Right lobe of liver (tissue), 6 donors: ENCODE measurements around the gene GHR. TPM values are rescaled to one million over a fixed set of nuclear protein-coding genes. Genes with fewer than 3 reads are reported as not detected.

ENCODE experiments used
- ATAC-seq, 4 donors: fragments of 200-7000 bp; cut with Tn5 transposase; one replicate each; pipeline ENCODE4 v1.9.1; 2020; ENCODE audit warnings: mild to moderate bottlenecking in 4 of 4, moderate library complexity in 4 of 4
- DNase-seq, 3 donors: peaks; one replicate each; pipeline ENCODE4 v3.0.0-alpha.2; 2020
- H3K27ac ChIP-seq, 3 donors: fragments of 200-600 bp; one replicate each; pipeline ENCODE4 v1.8.0; 2022
- H3K27me3 ChIP-seq, 2 donors: fragments of 200-600 bp; one replicate each; pipeline ENCODE4 v1.8.0; 2022
- H3K36me3 ChIP-seq, 4 donors: fragments of 200-600 bp; sonication (generic) in 1 of 4; one replicate each; pipeline versions ENCODE4 v1.5.1 to v1.8.0; 2017 to 2022; ENCODE audit warnings: control low read depth in 1 of 4
- H3K4me1 ChIP-seq, 4 donors: fragments of 200-600 bp; sonication (generic) in 1 of 4; one replicate each; pipeline versions ENCODE4 v1.5.1 to v1.8.0; 2017 to 2022; ENCODE audit warnings: control low read depth in 1 of 4
- H3K4me3 ChIP-seq, 3 donors: fragments of 200-600 bp; one replicate each; pipeline ENCODE4 v1.8.0; 2022
- H3K9me3 ChIP-seq, 4 donors: fragments of 200-600 bp; sonication (generic) in 1 of 4; one replicate each; pipeline versions ENCODE4 v1.5.1 to v1.8.0; 2017 to 2022; ENCODE audit warnings: control low read depth in 1 of 4
- CTCF ChIP-seq, 4 donors: fragments of 200-600 bp in 3 of 4; fragments of 450-650 bp in 1 of 4; IDR thresholded peaks; one replicate each; pipeline versions ENCODE4 v1.5.1 to v1.8.0; 2016 to 2022; ENCODE audit warnings: antibody characterized with exemption in 4 of 4, mild to moderate bottlenecking in 2 of 4
- POLR2A ChIP-seq: fragments of 450-650 bp; IDR thresholded peaks from one replicate; pipeline ENCODE4 v1.6.1; 2017; ENCODE audit warnings: antibody characterized with exemption, mild to moderate bottlenecking
- WGBS: methylation state at CpG from one replicate; pipeline ENCODE4 v1.1.6; 2018; ENCODE audit warnings: low coverage, low lambda C conversion rate; ENCODE audit not compliant: insufficient coverage; ENCODE audit errors: missing lambda C conversion rate; 5-methylcytosine and 5-hydroxymethylcytosine counted together
- intact Hi-C, 2 donors: fragments of 100-400 bp; cut with DNase I; formaldehyde crosslinking; loops; one replicate each; pipeline versions ENCODE4 v1.11.2 to v1.14.1; 2022
- total RNA-seq, 6 experiments: library from RNA; depleted of rRNA in 2 of 6; stranded (reverse); fragments of >200 nt in 2 of 6; fragmentation: NEBNext Ultra II Directional in 3 of 6; extraction: Animal tissue kit (Norgen Biotek cat#: 25700) in 3 of 6; gene quantifications; one replicate each; pipeline versions ENCODE4 v1.1.0 to v1.2.4, GENCODE V29; 2016 to 2023
- donor health status: DM: no; HTN: yes; CAD: no.
- donor health status: DM: no; HTN: no; CAD: no.
- donor health status: DM: no; HTN: no; CAD: no.
- donor health status: DM: no; HTN: yes; CAD: no.
- donor health status: DM: no; HTN: yes; CAD: no.

Gene GHR
- total RNA-seq, 6 experiments from 2014 or later, result 25.9 to 90.7 (median 71.9) TPM

GRCh38 chr5:42399702-42400101 lies 23.5 kb upstream of the GHR start:
- intact Hi-C loops, result no loop called here
- 74% methylated on average over 2 of the region's 2 CpGs for WGBS
- TF ChIP-seq POLR2A (no peak), CTCF (IDR thresholded peaks at IDR 0.05) (no peak)

GRCh38 chr5:42400474-42400873 lies 22.8 kb upstream of the GHR start:
- no peak overlapping the region for H3K4me3 ChIP-seq
- no peaks in the 10 kb centered on the region for H3K4me1 ChIP-seq
- ATAC-seq (no peak), DNase-seq (no peak)
- no peak overlapping the region for H3K27ac ChIP-seq
- intact Hi-C loops, result no loop called here
- H3K9me3 ChIP-seq, result no peaks in the 10 kb centered on the region
- no peaks in the 10 kb centered on the region for H3K27me3 ChIP-seq
- WGBS, result 80% methylated on average over 3 of the region's 3 CpGs
- H3K36me3 ChIP-seq, result no peaks in the 10 kb centered on the region
- TF ChIP-seq POLR2A, result no peak
- TF ChIP-seq CTCF (IDR thresholded peaks at IDR 0.05), result no peak

More at GRCh38 chr5:42399702-42400101, 23.5 kb upstream of the GHR start:
- Histone ChIP-seq H3K36me3 (no peaks in the 10 kb centered on the region), H3K4me3 (no peak overlapping the region), H3K27ac (no peak overlapping the region), H3K27me3 (no peaks in the 10 kb centered on the region), H3K4me1 (no peaks in the 10 kb centered on the region), H3K9me3 (no peaks in the 10 kb centered on the region)
- DNase-seq, result no peak
- no peak for ATAC-seq

- Histone ChIP-seq H3K27ac (no peak overlapping the region), H3K4me1 (no peaks in the 10 kb centered on the region), H3K4me3 (no peak overlapping the region), H3K27me3 (no peaks in the 10 kb centered on the region), H3K9me3 (peaks cover 0 to under 1% (median 0%) of the 10 kb centered on the region in 4 donors), H3K36me3 (no peaks in the 10 kb centered on the region)
- no peak for ATAC-seq
- intact Hi-C loops, result no loop called here
- TF ChIP-seq POLR2A (no peak), CTCF (IDR thresholded peaks at IDR 0.05) (no peak)
- DNase-seq, result no peak
- WGBS, result 72% methylated on average over 2 of the region's 2 CpGs
Measured at GRCh38 chr5:42403236-42403635, 20.0 kb upstream of the GHR start.

- DNase-seq, result no peak
- ATAC-seq, result no peak
- Histone ChIP-seq H3K36me3 (no peaks in the 10 kb centered on the region), H3K9me3 (peaks cover 0 to 3% (median 0%) of the 10 kb centered on the region in 4 donors), H3K4me1 (no peaks in the 10 kb centered on the region), H3K27me3 (no peaks in the 10 kb centered on the region), H3K4me3 (no peak overlapping the region), H3K27ac (no peak overlapping the region)
- TF ChIP-seq CTCF (IDR thresholded peaks at IDR 0.05) (no peak), POLR2A (no peak)
- 54% methylated on average over 2 of the region's 2 CpGs for WGBS
- intact Hi-C loops, result no loop called here
Measured at GRCh38 chr5:42404366-42404765, 18.9 kb upstream of the GHR start.

- H3K27me3 ChIP-seq, result no peaks in the 10 kb centered on the region
- H3K27ac ChIP-seq, result no peak overlapping the region
- intact Hi-C loops, result no loop called here
- no peak overlapping the region for H3K4me3 ChIP-seq
- peaks cover 0 to 10% (median 4%) of the 10 kb centered on the region in 4 donors for H3K4me1 ChIP-seq
- no peaks in the 10 kb centered on the region for H3K36me3 ChIP-seq
- 75% methylated on average over 1 of the region's 1 CpG for WGBS
- no peak for TF ChIP-seq CTCF (IDR thresholded peaks at IDR 0.05)
- TF ChIP-seq POLR2A, result no peak
- no peak for ATAC-seq
- no peak for DNase-seq
- no peaks in the 10 kb centered on the region for H3K9me3 ChIP-seq
Measured at GRCh38 chr5:42419294-42419693, 3.9 kb upstream of the GHR start.
